Measurements from ENCODE around the gene LMNA.
"Not testable (repeated sequence)": the region's sequence is repeated elsewhere in the genome, so short reads cannot be mapped to it uniquely, and the experiment has no call there.

The LMNA gene

GRCh38 chr1:156114101-156114918 lies at the start of gene LMNA:
Gene LMNA, plus strand, starts transcription at chr1:156114711. Its CDS starts 208 bp downstream, at chr1:156114919.
- FAIRE-seq = no peak

DNA sequence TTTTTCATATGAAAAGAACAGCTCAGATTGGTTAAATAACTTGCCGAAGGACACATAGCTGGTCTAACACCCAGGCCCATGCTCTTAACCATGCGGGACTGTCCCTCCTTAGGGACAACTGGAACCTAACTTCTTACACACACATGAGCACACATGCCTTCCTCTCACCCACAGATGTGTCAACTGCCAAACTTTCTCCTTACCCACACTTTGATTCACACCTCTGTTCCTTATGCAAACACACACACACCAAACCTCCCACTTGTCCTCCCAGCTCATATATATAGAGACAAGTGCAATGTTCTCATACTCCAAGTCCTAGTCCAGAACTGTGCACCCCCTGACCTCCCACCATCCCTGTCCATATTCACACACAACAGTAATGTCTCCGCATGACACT lies 49.3 kb upstream of the LMNA start:
- FAIRE-seq = no peak

- FAIRE-seq = no peak
These were observed 48.6 kb upstream of the LMNA start for GRCh38 chr1:156065871-156066270.

DNA sequence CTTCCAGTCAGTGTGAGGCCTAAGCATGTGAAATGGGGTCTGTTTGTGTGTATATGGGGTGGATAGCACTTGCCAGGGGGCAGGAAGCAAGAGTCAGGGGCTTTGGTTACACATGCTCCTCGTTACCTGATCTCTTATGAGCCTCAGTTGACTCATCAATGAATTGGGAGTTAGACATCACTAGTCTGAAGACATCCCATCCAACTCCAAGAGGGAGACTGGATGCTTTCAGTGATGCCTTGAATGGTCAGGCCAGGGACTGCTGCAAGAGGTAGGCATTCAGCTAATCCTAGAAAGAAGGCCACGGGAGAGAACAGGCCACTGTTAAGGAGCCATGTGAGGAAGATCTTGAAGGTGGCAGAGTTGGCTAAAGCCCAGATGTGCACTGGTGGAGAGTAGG lies 47.2 kb upstream of the LMNA start:
- FAIRE-seq = no peak

- FAIRE-seq = no peak
These were observed 44.7 kb upstream of the LMNA start for GRCh38 chr1:156069490-156070455.

- FAIRE-seq = no peak
These were observed 44.0 kb upstream of the LMNA start for GRCh38 chr1:156070548-156070947.

- FAIRE-seq = not testable (repeated sequence)
These were observed 43.1 kb upstream of the LMNA start for GRCh38 chr1:156071332-156071816.

- no peak for FAIRE-seq
These were observed 42.3 kb upstream of the LMNA start for GRCh38 chr1:156072251-156072650.

DNA sequence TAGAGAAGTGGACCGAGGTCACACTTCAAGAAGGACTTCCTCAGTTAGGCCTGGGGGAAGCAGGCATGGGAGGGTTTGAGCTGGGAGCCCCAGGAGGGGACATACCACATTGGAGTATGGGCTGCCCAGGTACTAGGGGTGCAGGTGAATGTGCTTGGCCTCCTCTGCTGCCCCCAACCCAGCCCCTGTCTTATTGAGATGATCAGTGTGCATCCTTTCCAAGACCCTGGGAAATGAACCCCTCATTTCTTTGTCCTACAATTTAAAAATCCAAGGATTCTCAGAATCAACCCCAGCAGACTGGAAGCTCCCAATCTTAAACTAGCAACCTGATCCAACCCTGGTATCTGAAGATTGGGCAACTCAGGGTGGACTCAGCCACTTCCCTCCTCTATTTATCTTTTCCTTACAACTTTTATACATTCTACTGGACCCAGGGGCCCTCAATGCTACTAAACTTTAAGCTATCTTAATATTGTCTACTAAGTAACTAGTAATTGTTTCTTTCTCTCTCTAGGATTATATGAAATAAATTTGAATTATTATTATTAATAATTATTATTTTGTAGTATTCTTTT lies 41.3 kb upstream of the LMNA start:
- FAIRE-seq = no peak

- FAIRE-seq = no peak
These were observed 40.8 kb upstream of the LMNA start for GRCh38 chr1:156073740-156074139.

- FAIRE-seq = no peak
These were observed 39.9 kb upstream of the LMNA start for GRCh38 chr1:156074661-156075060.

- no peak for FAIRE-seq
These were observed 39.3 kb upstream of the LMNA start for GRCh38 chr1:156075162-156075561.

DNA sequence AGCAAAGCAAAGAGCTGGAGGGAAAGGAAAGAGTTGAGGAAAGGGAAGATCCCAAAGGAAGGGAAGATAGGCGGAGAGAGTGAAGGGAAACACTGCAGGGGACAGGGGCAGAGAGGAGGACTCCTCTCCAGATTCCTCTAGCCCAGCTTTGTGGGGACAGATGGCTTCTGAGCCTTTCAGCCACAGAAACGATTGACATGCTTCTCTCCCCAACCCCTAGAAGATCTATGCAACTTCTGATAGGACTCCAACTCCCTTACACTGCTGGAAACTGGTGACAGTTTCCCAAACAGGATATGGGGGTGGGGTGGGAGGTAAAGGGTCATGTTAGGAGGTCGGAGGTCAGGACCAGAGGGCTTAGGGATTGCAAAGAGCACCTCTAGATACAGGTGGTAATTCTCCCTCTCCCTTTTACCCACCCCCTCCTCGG lies 38.7 kb upstream of the LMNA start:
- FAIRE-seq = no peak

DNA sequence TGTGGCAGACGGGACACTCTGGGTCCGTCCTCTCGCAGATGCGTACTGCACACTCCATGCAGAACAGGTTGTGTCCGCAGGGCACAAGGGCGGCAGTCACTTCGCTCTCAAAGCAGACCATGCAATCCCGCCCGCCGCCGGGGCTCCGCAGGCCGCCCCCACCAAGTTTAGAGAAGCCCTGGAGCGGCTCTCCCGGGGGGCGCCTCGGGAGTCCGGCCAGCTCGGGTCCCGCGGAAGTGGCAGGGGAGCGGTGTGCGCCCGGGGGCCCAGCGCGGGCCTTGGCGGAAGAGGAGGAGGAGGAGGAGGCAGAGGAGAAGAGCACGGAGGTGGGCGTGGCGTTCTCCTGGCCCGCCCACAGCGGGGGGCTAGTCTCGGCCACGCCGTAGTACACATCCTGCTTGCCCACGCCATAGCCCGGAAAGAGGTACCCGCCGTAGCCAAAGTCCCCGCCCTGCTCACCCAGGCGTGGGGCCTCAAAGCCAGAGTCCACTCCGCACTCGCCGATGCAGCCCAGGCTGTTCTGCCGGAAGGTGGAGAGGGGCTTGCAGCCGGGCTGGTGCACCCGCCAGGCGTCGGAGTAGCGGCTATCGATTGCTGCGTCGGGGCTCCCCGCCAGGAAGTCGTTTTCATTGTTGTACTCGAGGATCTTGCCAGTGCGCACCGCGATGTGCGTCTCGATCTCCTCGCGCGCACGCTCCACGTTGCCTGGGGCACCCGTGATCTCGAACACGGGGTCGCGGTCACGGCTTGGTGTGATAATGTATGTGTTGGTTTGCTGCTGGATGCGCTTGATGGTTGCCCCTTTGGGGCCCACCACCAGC lies 37.7 kb upstream of the LMNA start:
- FAIRE-seq = no peak

GRCh38 chr1:156077430-156077760 lies 37.1 kb upstream of the LMNA start:
- no peak for FAIRE-seq

- no peak for FAIRE-seq
These were observed 35.8 kb upstream of the LMNA start for GRCh38 chr1:156078728-156079127.

- no peak for FAIRE-seq
These were observed 34.7 kb upstream of the LMNA start for GRCh38 chr1:156079762-156080161.

DNA sequence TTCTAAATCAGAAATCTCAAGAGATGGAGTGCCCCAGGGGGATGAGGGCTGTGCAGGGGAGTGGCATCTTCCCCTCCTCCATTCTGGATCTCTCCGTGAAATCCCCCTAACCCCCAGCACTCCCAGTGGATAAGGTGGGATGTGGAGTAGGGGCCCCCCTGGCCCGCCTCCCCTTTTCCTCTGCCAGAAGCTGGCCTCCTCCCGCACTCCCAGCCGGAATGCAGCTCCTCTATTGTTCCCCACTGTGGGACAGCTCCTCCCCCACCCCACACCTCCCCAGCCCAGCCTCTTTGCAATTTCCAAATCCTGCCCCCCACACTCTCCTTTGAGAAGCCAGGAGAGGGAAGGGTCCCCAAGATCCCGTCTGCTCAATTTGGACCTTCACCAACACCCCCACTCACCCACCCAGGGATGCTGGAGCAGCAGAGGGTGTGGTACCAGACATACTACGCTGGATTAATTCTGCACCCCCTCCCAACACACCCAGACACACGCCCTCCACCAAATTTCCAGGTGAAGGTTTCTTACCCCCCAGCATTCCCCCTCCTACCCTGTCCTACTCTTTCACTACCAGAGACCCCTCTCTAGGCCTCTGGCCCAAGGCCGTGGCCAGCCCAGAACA lies 34.2 kb upstream of the LMNA start:
- no peak for FAIRE-seq

DNA sequence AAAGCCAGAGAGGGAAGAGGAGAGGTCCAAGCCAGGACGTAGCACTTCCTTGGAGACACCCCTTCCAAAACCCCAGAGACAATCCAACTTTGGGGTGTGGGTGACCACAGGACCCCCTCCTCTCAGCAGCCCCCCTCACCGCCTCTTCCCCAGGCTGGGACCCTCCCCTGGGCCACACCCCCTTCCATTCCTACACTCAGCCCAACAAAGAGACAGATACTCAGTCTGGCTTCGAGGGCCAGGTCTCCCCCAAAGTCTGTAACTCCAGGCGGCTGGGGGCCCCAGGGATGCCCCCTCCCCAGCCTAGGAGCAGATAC lies 33.7 kb upstream of the LMNA start:
- FAIRE-seq = no peak

GRCh38 chr1:156081180-156081916 lies 33.2 kb upstream of the LMNA start:
- no peak for FAIRE-seq

DNA sequence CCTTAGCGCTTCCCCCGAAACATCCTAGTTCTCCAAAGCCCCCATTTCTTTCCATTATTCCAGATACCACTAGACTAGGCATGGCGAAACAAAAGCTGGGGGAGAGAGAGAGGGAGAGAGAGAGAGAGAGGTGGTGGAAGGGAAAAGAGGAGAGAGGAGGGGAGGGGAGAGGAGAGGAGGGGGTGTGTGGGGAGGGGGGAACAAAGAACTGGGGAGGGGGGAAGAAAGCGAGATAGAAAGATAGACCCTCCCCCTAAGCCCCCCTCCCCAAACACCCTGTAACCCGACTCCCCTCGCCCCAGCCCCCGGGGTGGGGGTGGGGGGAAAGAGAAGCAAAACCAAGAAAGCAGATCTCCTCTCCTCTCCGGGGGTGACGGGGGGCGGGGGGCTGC lies 32.6 kb upstream of the LMNA start:
- no peak for FAIRE-seq

Data from islet of Langerhans (tissue), 1 donor.